Adipocyte (in vitro differentiated cells): Measurements from ENCODE around the gene CPSF6.
"Not testable (repeated sequence)": the region's sequence is repeated elsewhere in the genome, so short reads cannot be mapped to it uniquely, and the experiment has no call there.

Experiments
- DNase-seq: peaks from one replicate; pipeline ENCODE4 v3.0.0-alpha.2; 2015; ENCODE audit warnings: low read depth
- H3K27me3 ChIP-seq: replicated peaks from 2 replicates; pipeline ENCODE4 v1.7.0; 2013; ENCODE audit warnings: mild to moderate bottlenecking, low read length, moderate library complexity; ENCODE audit not compliant: control insufficient read depth, insufficient read depth
- H3K36me3 ChIP-seq: 2 replicates; pipeline ENCODE4 v1.7.0; 2013; ENCODE audit warnings: low read length, mild to moderate bottlenecking, moderate library complexity; ENCODE audit not compliant: control insufficient read depth, insufficient read depth, severe bottlenecking
- H3K4me1 ChIP-seq: 2 replicates; pipeline ENCODE4 v1.7.0; 2013; ENCODE audit warnings: mild to moderate bottlenecking, low read length, moderate library complexity; ENCODE audit not compliant: control insufficient read depth, insufficient read depth
- H3K4me3 ChIP-seq: 2 replicates; pipeline ENCODE4 v1.7.0; 2013; ENCODE audit warnings: mild to moderate bottlenecking, low read length, moderate library complexity
- H3K9ac ChIP-seq: 2 replicates; pipeline ENCODE4 v1.7.0; 2013; ENCODE audit warnings: mild to moderate bottlenecking, low read length, moderate library complexity
- H3K9me3 ChIP-seq: 2 replicates; pipeline ENCODE4 v1.7.0; 2013; ENCODE audit warnings: mild to moderate bottlenecking, low read length, moderate library complexity; ENCODE audit not compliant: control insufficient read depth

The CPSF6 gene

DNA sequence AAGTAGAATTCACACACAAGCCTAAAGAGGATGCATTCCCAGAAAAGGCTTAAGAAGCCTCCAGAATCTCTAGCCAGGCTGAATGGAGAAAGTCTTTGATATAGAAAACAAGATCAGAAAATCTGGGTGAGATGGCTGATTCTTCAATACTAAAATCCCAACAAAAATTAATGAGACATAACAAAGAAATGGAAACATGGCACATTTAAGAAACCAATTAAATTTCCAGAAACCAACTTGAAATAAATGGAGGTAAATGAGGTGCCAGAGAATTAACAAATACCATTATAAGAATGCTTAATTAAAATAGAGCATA, 51.9 kb downstream of the CPSF6 start:
- Histone ChIP-seq H3K4me3 (no peak overlapping the region), H3K9ac (no peak overlapping the region), H3K9me3 (no peaks in the 10 kb centered on the region), H3K36me3 (no peaks in the 10 kb centered on the region), H3K4me1 (no peaks in the 10 kb centered on the region), H3K27me3 (peaks cover 8% of the 10 kb centered on the region)
- no peak for DNase-seq

DNA sequence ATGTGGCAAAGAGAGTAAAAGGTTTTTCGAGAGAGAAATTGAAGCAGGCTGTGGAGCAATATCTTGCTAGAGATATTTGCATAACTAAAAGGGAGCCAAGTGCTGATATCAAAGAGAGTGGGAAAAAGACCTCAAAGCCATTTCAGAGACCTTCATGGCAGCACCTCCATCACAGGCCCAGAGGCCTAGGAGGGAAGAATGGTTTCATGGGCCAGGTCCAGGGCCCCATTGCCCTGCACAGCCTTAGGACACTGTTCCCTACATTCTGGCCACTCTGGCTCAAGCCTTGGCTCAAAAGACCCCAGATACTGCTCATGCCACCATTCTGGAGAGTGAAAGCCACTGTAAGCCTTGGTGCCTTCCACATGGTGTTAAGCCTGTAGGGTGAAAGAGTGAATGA, 58.8 kb downstream of the CPSF6 start:
- no peak overlapping the region for H3K4me3 ChIP-seq
- peaks cover 4% of the 10 kb centered on the region for H3K27me3 ChIP-seq
- DNase-seq: no peak
- no peaks in the 10 kb centered on the region for H3K4me1 ChIP-seq
- no peaks in the 10 kb centered on the region for H3K36me3 ChIP-seq
- H3K9ac ChIP-seq: no peak overlapping the region
- no peaks in the 10 kb centered on the region for H3K9me3 ChIP-seq

DNA sequence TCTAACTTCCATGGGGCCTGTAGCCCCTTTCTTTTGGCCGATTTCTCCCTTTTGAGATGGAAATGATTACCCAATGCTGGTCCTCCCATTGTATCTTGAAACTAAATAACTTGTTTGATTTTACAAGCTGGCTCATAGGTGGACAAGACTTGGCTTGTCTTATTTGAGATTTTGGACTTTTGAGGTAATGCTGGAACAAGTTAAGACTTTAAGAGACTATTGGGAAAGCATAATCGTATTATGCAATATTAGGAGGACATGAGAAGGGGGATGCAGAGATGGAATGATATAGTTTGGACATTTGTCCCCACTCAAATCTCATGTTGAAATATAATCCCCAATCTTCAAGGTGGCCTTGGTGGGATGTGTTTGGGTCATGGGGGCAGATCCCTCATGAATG, 59.6 kb downstream of the CPSF6 start:
- Histone ChIP-seq H3K27me3 (no peaks in the 10 kb centered on the region), H3K9me3 (peaks cover 2% of the 10 kb centered on the region), H3K36me3 (no peaks in the 10 kb centered on the region), H3K4me3 (no peak overlapping the region), H3K9ac (no peak overlapping the region), H3K4me1 (no peaks in the 10 kb centered on the region)
- no peak for DNase-seq

- peaks cover 20% of the 10 kb centered on the region for H3K9me3 ChIP-seq
- H3K36me3 ChIP-seq: no peaks in the 10 kb centered on the region
- H3K27me3 ChIP-seq: no peaks in the 10 kb centered on the region
- no peak overlapping the region for H3K4me3 ChIP-seq
- H3K4me1 ChIP-seq: no peaks in the 10 kb centered on the region
- DNase-seq: no peak
- H3K9ac ChIP-seq: no peak overlapping the region
Measured at GRCh38 chr12:69304284-69304683, 64.9 kb downstream of the CPSF6 start.

GRCh38 chr12:69309461-69309860, 70.1 kb downstream of the CPSF6 start:
- no peak for DNase-seq

GRCh38 chr12:69313209-69313608, 73.8 kb downstream of the CPSF6 start:
- H3K4me1 ChIP-seq: no peaks in the 10 kb centered on the region
- no peak overlapping the region for H3K9ac ChIP-seq
- H3K9me3 ChIP-seq: peaks cover 9% of the 10 kb centered on the region
- H3K4me3 ChIP-seq: no peak overlapping the region
- no peaks in the 10 kb centered on the region for H3K36me3 ChIP-seq
- H3K27me3 ChIP-seq: peaks cover 5% of the 10 kb centered on the region
- no peak for DNase-seq

More at GRCh38 chr12:69309461-69309860, 70.1 kb downstream of the CPSF6 start:
- H3K4me3 ChIP-seq: no peak overlapping the region
- H3K9me3 ChIP-seq: peaks cover 21% of the 10 kb centered on the region
- no peaks in the 10 kb centered on the region for H3K36me3 ChIP-seq
- H3K27me3 ChIP-seq: peaks cover 5% of the 10 kb centered on the region
- no peaks in the 10 kb centered on the region for H3K4me1 ChIP-seq
- no peak overlapping the region for H3K9ac ChIP-seq

DNA sequence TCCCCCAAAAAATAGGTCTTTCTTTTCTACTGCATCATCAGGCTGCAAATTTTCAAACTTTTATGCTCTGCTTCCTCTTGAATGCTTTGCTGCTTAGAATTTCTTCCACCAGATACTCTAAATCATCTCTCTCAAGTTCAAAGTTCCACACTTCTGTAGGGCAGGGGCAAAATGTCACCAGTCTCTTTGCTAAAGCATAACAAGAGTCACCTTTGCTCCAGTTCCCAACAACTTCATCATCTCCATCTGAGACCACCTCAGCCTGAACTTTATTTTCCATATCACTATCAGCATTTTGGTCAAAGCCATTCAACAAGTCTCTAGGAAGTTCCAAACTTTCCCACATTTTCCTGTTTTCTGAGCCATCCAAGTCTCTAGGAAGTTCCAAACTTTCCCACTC, 77.4 kb downstream of the CPSF6 start:
- not testable (repeated sequence) for H3K36me3 ChIP-seq, H3K4me3 ChIP-seq, DNase-seq, H3K27me3 ChIP-seq, H3K9ac ChIP-seq, H3K4me1 ChIP-seq
- H3K9me3 ChIP-seq: peaks cover 13% of the 10 kb centered on the region

DNA sequence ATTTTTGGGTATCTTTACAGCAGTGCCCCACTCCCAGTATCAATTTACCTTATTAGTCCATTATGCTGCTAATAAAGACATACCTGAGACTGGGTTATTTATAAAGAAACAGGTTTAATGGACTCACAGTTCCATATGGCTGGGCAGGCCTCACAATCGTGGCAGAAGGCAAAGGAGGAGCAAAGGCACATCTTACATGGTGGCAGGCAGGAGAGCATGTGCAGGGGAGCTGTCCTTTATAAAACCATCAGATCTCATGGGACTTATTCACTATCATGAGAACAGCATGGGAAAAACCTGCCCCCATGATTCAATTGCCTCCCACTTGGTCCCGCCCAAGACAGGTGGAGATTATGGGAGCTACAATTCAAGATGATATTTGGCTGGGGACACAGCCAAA, 77.9 kb downstream of the CPSF6 start:
- H3K4me3 ChIP-seq, DNase-seq, H3K27me3 ChIP-seq, H3K36me3 ChIP-seq, H3K9ac ChIP-seq, H3K4me1 ChIP-seq: not testable (repeated sequence)
- H3K9me3 ChIP-seq: peaks cover 13% of the 10 kb centered on the region

GRCh38 chr12:69318225-69318624, 78.9 kb downstream of the CPSF6 start:
- Histone ChIP-seq H3K9me3 (peaks cover 10% of the 10 kb centered on the region), H3K36me3 (no peaks in the 10 kb centered on the region), H3K4me1 (no peaks in the 10 kb centered on the region), H3K27me3 (peaks cover 4% of the 10 kb centered on the region), H3K4me3 (no peak overlapping the region), H3K9ac (no peak overlapping the region)
- DNase-seq: no peak

DNA sequence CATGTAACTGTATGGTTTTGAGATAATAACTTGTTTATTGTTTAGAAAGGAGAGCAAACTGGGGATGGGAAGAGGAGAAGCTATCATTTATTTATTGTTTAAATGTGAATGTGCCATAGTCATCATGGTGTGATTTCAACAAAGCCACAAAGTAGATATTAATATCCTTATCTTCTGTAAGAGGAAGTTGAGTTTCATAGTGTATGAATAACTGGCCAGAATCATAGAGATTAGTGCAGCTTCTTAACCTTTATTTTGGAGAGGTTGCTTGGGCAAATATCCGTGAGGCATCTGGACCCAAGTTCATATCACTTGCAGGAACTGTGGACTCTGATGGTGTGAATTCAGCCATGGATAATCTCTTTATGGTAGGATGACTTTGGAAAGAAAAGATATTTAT, 82.0 kb downstream of the CPSF6 start:
- H3K27me3 ChIP-seq: peaks cover 15% of the 10 kb centered on the region
- DNase-seq: no peak
- H3K4me3 ChIP-seq: no peak overlapping the region
- H3K4me1 ChIP-seq: no peaks in the 10 kb centered on the region
- H3K9ac ChIP-seq: no peak overlapping the region
- no peaks in the 10 kb centered on the region for H3K36me3 ChIP-seq
- peaks cover 7% of the 10 kb centered on the region for H3K9me3 ChIP-seq
